Gastrocnemius medialis (tissue), 4 donors: ENCODE measurements around the gene TNFAIP8L1. TPM values are rescaled to one million over a fixed set of nuclear protein-coding genes. Genes with fewer than 3 reads are reported as not detected.

Experiments used
- ATAC-seq, 2 donors: fragments of 150-250 bp; one replicate each; pipeline ENCODE4 v1.9.1; 2016
- DNase-seq, 2 donors: peaks; one replicate each; pipeline ENCODE4 v3.0.0-alpha.2; 2019
- H3K27ac ChIP-seq, 4 donors: fragments of 200-600 bp; sonication (generic); 1 replicate in 1 of 4; 2 replicates in 3 of 4; pipeline ENCODE4 v1.5.1; 2016 to 2018; ENCODE audit warnings: mild to moderate bottlenecking in 2 of 4, moderate library complexity in 1 of 4
- H3K27me3 ChIP-seq, 3 donors: fragments of 200-600 bp; sonication (generic) in 2 of 3; 1 replicate in 1 of 3; 2 replicates in 2 of 3; pipeline versions ENCODE4 v1.5.1 to v1.6.0; 2016 to 2019; ENCODE audit warnings: mild to moderate bottlenecking in 1 of 3, moderate library complexity in 1 of 3
- H3K36me3 ChIP-seq, 2 donors: fragments of 200-600 bp; sonication (generic) in 1 of 2; one replicate each; pipeline ENCODE4 v1.5.1; 2017 to 2018
- H3K4me1 ChIP-seq, 2 donors: fragments of 200-600 bp; sonication (generic) in 1 of 2; one replicate each; pipeline ENCODE4 v1.5.1; 2016 to 2017; ENCODE audit warnings: mild to moderate bottlenecking in 2 of 2
- H3K4me3 ChIP-seq, 4 donors: fragments of 200-600 bp; sonication (generic) in 3 of 4; 1 replicate in 1 of 4; 2 replicates in 3 of 4; pipeline ENCODE4 v1.5.1; 2016 to 2019; ENCODE audit warnings: mild to moderate bottlenecking in 2 of 4
- H3K9me3 ChIP-seq, 3 donors: fragments of 200-600 bp; sonication (generic) in 2 of 3; 1 replicate in 1 of 3; 2 replicates in 2 of 3; pipeline ENCODE4 v1.5.1; 2016 to 2019
- POLR2A ChIP-seq, 2 donors: fragments of 450-650 bp; IDR thresholded peaks; one replicate each; pipeline ENCODE4 v1.6.1; 2017; ENCODE audit warnings: antibody characterized with exemption in 2 of 2, mild to moderate bottlenecking in 2 of 2, moderate library complexity in 2 of 2
- in situ Hi-C, 4 donors: fragments of 200-750 bp; cut with MboI; loops; one replicate each; pipeline versions ENCODE4 v1.15.0 to v1.8.0; 2017; ENCODE audit warnings: low sequenced_read_pairs in 4 of 4
- intact Hi-C: fragments of 100-400 bp; cut with DNase I; formaldehyde crosslinking; loops from one replicate; pipeline ENCODE4 v1.15.1; 2023; ENCODE audit warnings: low total_unique reads
- total RNA-seq, 4 donors: library from RNA; depleted of rRNA; stranded (reverse); fragments of >200 nt; gene quantifications; one replicate each; pipeline versions ENCODE4 v1.1.0 to v1.2.3, GENCODE V29; 2016
- TF ChIP-seq, protein P1 (sequence below), 5 experiments: fragments of 450-650 bp in 3 of 5; fragments of 200-600 bp in 2 of 5; sonication (generic) in 2 of 5; IDR thresholded peaks in 4 of 5; conservative IDR thresholded peaks in 1 of 5; 1 replicate in 4 of 5; 2 replicates in 1 of 5; pipeline ENCODE4 v1.5.1; 2016 to 2019; ENCODE audit warnings: antibody characterized with exemption in 5 of 5, mild to moderate bottlenecking in 3 of 5, moderate library complexity in 3 of 5

Gene TNFAIP8L1
- total RNA-seq, 4 donors from 2014 or later = 1.3 to 2.9 (median 1.7) TPM

DNA sequence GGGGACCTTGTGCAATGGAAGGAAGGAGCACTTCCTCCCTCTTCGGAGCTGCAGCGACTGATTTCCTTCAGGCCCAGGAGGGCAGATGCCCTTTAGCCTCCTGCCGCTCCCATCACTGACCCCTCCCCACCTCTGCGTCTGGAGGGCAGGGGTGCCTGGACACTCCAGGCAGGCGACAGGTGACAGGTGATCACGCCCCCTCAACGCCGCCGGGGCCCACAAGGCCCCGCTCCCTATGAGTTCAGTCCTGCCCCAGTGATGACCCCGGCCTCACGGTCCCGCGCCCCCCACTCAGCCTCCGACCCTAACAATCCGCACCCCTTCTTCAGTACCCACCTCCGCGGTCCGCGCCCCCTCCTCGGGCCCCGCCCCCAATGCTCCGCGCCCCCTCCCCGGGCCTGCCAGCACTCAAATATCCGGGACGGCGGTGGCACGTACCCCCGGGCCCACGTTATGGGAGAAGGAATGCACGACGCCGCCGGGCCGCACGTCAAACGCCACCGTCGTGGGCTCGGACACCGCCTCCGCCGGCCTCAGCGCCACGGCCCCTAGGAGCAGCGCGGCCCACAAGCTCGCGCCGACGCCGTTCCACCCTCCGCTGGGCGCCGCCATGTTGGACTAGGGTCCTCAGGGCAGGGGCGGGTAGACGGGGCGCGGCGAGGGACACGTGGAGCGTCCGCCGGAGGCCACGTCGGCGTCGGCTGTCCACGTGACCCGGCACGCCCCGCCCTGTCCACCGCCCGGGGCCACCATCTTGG is 30.6 kb downstream of the TNFAIP8L1 start, which contains the start of gene MYDGF:
TSS of gene MYDGF (minus strand) at position 620 of the 758 bp plus-strand sequence. CDS start at position 612, 8 bp downstream.
- peak; percentile 90 for DNase-seq
- H3K4me1 ChIP-seq = peaks cover 21 to 24% of the 10 kb centered on the region in 2 donors
- peak within 1 kb of the TSS; percentile 90 to 95 (median 92) for H3K27ac ChIP-seq
- no peaks in the 10 kb centered on the region for H3K27me3 ChIP-seq
- peak; percentile 83 to 86 for ATAC-seq
- H3K36me3 ChIP-seq = peaks cover 0 to 34% of the 10 kb centered on the region in 2 donors
- intact Hi-C loops = loop anchor here (2.0 kb wide), 1 partner anchor 53 kb away; the partner anchor contains the start of gene DPP9
- peak within 1 kb of the TSS; percentile 84 to 96 (median 90) for H3K4me3 ChIP-seq
- in situ Hi-C loops = no loop called here
- H3K9me3 ChIP-seq = no peaks in the 10 kb centered on the region
- TF ChIP-seq, protein P1, sequence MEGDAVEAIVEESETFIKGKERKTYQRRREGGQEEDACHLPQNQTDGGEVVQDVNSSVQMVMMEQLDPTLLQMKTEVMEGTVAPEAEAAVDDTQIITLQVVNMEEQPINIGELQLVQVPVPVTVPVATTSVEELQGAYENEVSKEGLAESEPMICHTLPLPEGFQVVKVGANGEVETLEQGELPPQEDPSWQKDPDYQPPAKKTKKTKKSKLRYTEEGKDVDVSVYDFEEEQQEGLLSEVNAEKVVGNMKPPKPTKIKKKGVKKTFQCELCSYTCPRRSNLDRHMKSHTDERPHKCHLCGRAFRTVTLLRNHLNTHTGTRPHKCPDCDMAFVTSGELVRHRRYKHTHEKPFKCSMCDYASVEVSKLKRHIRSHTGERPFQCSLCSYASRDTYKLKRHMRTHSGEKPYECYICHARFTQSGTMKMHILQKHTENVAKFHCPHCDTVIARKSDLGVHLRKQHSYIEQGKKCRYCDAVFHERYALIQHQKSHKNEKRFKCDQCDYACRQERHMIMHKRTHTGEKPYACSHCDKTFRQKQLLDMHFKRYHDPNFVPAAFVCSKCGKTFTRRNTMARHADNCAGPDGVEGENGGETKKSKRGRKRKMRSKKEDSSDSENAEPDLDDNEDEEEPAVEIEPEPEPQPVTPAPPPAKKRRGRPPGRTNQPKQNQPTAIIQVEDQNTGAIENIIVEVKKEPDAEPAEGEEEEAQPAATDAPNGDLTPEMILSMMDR (IDR thresholded peaks at IDR 0.05 in 4 of 5, conservative IDR thresholded peaks at IDR 0.05 in 1 of 5) = no peak
- peak; percentile 47 to 77 for TF ChIP-seq POLR2A (IDR thresholded peaks at IDR 0.05)

DNA sequence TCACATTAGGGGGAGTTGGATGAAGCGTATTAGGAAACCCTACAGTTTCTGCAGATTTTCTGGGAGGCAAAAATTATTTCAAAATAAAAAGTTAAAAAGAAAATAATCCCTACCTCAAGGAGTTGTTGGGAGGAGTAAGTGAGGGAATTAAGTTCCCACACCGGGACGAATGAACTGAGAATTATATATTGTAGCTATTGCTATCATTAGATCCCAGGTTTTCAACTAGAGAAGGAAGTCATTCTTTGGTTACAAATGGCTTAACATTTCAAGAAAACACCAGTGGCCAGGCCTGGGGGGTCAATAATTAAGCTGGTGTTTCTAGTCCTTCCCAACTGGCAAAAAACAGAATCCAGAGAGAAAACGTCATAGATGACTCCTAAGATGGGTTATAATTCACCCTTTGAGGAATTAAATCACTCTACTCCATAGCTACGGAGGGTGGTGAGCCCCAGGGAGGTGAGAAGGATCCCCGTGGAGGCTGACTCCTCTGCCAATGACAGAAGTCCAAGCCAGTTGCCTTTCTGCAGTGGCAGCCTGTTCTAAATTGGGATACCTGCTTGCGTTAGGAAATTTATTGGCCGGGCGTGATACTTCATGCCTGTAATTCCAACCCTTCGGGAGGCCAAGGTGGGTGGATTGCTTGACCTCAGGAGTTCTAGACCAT is 32.0 kb downstream of the TNFAIP8L1 start:
- Histone ChIP-seq H3K36me3 (peaks cover 0 to 28% of the 10 kb centered on the region in 2 donors), H3K9me3 (no peaks in the 10 kb centered on the region), H3K27me3 (no peaks in the 10 kb centered on the region), H3K27ac (peak overlapping the region; percentile 90 to 95 (median 92)), H3K4me3 (no peak overlapping the region), H3K4me1 (peaks cover 21 to 25% of the 10 kb centered on the region in 2 donors)
- ATAC-seq (peak; percentile 57 to 72), DNase-seq (peak; percentile 69 to 82)
- intact Hi-C loops (loop anchor here (2.0 kb wide), 1 partner anchor 51 kb away; the partner anchor contains the start of gene DPP9), in situ Hi-C loops (no loop called here)
- peak in 1 of 2 donors; percentile 17 for TF ChIP-seq POLR2A (IDR thresholded peaks at IDR 0.05)
- TF ChIP-seq, protein P1 (IDR thresholded peaks at IDR 0.05 in 4 of 5, conservative IDR thresholded peaks at IDR 0.05 in 1 of 5) = no peak

DNA sequence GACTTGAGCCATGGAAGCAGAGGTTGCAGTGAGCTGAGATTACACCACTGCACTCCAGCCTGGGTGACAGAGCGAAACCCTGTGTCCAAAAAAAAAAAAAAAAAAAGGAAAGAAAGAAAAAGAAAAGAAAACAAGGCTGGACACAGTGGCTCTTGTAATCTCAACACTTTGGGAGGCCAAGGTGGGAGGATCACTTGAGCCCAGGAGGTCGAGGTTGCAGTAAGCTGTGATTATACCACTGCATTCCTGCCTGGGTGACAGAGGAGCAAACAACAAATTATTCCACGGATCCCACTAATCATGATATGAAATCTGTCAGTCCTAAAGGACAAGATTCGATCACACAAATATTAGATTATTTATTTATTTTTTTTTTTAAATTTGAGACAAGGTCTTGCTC is 33.9 kb downstream of the TNFAIP8L1 start:
- intact Hi-C loops (no loop called here), in situ Hi-C loops (no loop called here)
- Histone ChIP-seq H3K4me1 (peaks cover 32 to 35% of the 10 kb centered on the region in 2 donors), H3K9me3 (no peaks in the 10 kb centered on the region), H3K36me3 (peaks cover 0 to 23% of the 10 kb centered on the region in 2 donors), H3K4me3 (no peak overlapping the region), H3K27me3 (no peaks in the 10 kb centered on the region), H3K27ac (peak overlapping the region; percentile 63 to 90 (median 72))
- ATAC-seq = no peak
- TF ChIP-seq POLR2A (IDR thresholded peaks at IDR 0.05) = no peak
- TF ChIP-seq, protein P1 (IDR thresholded peaks at IDR 0.05 in 4 of 5, conservative IDR thresholded peaks at IDR 0.05 in 1 of 5) = no peak
- no peak for DNase-seq

DNA sequence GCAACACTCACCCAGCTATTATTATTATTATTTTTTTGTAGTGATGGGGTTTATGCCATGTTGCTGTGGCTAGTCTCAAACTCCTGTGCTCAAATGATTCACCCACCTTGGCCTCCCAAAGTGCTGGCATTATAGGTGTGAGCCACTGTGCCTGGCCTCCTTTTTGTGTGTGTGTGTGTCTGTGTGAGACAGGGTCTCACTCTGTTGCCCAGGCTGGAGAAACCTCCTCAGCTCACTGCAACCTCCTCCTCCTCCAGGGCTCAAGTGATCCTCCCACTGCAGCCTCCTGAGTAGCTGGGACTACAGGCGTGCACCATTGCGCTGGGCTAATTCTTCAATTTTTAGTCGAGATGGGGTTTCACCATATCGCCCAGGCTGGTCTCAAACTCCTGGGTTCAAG is 34.4 kb downstream of the TNFAIP8L1 start:
- peak overlapping the region; percentile 63 to 90 (median 72) for H3K27ac ChIP-seq
- ATAC-seq = no peak

More for the DNA sequence above, 34.4 kb downstream of the TNFAIP8L1 start:
- peaks cover 0 to 23% of the 10 kb centered on the region in 2 donors for H3K36me3 ChIP-seq
- TF ChIP-seq, protein P1 (IDR thresholded peaks at IDR 0.05 in 4 of 5, conservative IDR thresholded peaks at IDR 0.05 in 1 of 5) = no peak
- no peak for TF ChIP-seq POLR2A (IDR thresholded peaks at IDR 0.05)
- H3K27me3 ChIP-seq = no peaks in the 10 kb centered on the region
- no peak overlapping the region for H3K4me3 ChIP-seq
- intact Hi-C loops = no loop called here
- in situ Hi-C loops = no loop called here
- H3K4me1 ChIP-seq = peaks cover 32 to 34% of the 10 kb centered on the region in 2 donors
- H3K9me3 ChIP-seq = no peaks in the 10 kb centered on the region
- DNase-seq = no peak
